Hematopoietic multipotent progenitor cell treated with erythropoietin and hydrocortisone succinate and interleukin-3 and kit ligand, for 4 days (in vitro differentiated cells): ENCODE measurements around the gene COL11A1.

Source experiments
- DNase-seq: peaks from one replicate; pipeline ENCODE4 v3.0.0-alpha.2; 2015

COL11A1 gene

DNA sequence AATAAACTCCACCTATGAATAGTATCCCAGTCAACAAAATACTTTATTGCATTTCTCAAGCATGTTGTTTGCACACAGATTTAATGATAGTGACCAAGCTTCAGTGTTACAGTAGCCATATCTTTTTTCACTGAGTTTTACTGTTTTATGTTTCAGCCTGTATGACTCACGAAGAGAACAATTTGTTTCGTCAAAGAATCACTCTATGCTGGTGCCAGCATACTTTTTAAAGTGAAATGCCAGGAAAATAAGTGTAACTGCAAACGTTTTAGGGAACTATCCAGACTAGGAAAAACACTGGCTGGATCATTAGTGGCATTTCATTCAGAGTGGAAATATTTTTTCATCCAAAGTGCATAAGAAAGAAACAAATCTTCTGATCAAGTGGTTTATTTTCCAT lies 210.8 kb downstream of the COL11A1 start:
- DNase-seq: no peak

DNA sequence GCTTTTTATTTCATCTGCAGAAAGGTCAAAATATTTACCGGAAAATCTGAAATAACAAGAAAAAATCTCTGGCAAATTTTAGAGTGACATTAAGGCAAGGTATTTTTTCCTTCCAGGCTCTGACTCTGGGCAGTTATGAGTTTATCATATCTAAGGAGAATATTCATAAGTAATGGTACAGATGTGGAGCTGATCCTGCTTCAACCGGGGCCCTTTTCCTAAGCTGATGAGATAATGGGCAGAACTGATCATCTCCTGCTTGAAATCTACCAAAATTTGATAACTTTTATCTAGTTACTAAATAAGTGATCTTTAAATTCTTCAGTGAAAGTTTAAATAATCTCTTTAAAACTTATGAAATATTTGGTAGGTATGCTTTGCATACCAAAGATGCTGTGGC lies 211.6 kb downstream of the COL11A1 start:
- no peak for DNase-seq

DNA sequence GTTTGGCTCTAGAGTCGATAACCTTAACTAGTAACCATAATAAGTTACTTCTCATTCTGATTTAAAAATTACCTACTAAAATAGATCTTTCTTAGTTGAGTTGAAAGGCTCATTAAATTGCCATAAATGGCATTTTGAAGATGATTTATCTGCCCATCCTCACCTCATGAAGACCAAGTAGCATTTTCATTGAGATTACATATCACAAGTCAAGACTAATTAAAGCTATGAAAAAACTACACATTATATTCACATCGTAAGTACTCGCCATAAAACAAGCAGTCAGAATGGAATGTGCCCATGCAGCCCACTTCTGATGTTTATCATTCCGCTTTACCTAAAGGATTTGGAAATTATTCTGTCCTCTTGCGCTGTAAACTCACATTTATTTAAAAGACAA lies 212.0 kb downstream of the COL11A1 start:
- no peak for DNase-seq

DNA sequence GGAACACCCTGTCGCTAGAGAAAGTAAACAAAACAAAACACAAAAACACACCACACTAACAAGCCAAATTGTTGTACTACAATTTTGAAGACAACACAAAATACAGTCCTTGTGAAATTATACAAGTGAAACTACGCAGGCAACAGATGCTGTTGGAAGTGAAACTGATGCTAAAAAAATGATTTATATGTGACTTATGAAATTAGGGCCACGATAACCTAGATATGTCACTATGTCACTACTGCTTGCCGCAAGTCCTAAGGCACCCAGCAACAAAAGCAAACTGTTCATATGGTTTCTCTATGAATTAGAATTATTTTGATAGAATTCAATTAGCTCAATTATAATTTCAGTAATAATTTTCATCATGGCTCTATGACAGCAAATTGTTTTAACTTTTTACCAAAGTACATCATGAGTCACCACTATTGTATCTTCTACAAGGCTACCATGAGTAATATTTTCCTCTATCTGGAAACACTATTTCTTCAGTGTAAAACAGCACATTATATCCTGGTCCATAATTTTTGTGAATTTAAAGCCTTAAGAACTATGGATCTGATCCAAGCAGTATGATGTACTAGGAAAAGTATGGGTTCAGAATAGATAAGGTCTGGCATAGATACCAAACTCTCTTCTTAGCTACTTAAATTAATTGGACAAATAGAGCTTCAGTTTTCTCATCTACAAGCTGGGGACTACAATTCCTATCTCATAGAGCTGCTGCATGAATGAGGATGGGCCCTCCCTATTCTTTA lies 216.3 kb downstream of the COL11A1 start:
- DNase-seq: no peak

DNA sequence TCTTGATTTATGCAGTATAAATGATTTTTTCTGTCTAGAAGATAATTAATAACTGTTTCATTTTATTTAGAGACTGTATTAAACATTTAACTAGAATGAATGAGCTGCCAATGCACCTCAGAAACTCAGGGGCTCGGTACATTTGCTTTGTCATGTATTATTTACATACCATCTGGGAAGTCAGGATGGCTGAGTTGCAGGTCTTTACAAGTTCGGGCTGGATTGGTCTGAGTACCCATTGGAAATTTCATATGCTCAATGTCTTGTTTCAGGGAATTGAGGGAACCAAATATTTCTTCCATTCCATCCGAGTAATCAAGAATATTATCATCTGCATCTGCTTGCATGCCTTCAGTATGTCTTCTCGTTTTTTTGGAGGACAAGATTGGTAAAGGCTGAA lies 221.7 kb downstream of the COL11A1 start:
- DNase-seq: no peak

DNA sequence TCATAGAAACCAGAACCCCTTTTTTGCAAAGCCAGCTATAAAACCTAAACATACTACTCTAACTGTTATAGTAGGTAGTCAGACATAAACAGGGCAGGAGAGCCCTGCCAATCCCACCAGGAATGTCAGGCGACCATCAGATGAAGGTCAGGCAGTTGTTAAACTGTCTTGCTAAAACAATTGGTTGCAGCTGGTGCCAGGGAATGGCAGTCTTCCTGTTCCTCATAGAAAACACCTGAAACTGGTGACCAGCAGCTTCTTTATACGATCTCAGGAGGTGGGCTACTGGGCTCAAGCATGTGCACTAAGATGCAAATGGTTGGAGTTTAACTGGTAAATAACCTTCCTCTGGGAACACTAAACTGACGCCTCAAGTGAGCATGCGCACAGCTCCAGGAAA lies 224.1 kb downstream of the COL11A1 start:
- DNase-seq: no peak

DNA sequence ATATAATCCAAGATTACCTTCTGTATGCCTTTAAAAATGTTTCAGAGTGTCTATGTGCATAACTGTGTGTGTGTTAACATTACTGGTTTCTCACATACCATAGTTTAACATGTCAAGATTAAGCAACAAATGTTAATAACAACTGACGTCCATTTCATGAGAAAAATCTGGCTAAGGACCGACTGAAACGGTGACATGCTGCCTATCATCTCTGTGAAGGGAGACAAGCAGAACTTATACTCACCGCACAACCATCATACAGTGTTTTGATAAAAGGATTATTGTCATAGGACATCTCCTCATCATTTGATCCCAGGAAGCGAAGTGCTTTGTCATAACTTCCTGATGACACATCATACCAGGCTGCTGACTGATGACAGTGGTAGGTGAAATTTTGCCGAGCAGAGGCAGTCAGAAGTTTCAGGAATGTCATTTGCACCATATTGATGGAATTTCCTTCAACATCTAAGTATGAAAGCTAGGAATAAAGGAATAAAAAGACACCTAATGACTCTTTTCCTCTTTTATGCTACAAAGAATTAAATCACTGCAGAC lies 228.8 kb downstream of the COL11A1 start:
- no peak for DNase-seq

DNA sequence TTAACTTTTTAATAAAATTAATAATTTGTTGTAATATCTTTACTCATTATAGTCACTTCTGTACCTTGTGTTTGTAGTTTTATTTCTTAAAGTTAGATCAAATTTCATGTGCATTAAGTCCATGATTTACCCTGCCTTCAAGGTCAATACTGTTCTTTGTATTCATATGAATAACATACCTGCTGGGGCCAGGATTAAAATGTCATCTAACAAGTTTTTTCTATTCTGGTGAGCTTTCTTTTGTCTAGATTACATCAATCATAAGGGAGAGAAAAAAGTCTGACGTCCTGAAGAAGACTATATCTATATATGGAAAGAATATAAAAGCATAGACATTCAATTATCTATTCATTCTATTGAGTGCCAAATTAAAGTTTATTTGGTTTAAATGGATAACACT lies 232.6 kb downstream of the COL11A1 start:
- no peak for DNase-seq

DNA sequence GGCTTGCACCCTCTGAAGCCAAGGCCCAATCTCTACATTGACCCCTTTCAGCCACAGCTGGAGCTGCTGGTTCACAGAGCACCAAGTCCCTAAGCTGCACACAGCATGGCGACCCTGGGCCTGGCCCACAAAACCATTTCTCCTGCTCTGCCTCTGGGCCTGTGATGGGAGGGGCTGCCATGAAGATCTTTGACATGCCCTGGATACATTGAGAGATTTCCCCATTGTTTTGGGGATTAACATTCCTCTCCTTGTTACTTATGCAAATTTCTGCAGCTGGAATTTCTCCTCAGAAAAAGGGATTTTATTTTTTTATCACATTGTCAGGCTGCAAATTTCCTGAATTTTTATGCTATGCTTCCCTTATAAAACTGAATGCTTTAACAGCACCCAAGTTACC lies 235.8 kb downstream of the COL11A1 start:
- no peak for DNase-seq

DNA sequence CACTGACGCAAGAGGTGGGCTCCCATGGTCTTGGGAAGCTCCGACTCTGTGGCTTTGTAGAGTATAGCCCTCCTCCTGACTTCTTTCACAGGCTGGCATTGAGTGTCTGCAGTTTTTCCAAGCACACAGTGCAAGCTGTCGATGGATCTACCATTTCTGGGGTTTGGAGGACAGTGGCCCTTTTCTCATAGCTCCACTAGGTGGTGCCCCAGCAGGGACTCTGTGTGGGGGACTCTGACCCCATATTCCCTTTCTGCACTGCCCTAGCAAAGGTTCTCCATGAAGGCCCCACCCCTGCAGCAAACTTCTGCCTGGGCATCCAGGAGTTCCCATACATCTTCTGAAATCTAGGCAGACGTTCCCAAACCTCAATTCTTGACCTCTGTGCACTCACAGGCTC lies 236.2 kb downstream of the COL11A1 start:
- DNase-seq: no peak

DNA sequence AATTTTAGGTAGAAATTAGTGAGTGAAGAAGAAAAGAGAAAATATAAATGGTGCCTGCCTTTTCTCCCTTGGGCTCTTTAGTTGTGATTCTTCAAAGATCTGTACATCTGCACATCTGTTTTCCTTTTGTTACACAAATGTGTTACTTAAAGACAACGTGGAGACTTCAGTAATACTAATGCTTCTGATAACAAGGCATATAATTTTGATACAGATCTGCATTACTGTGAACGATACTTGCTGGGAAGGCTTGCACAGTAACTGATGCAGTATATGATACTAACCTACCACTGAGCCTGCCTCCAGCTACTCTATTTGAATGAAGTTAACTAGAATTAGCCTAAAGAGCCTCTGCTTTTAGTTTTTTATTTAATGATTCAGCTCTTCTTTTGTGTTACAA lies 244.6 kb downstream of the COL11A1 start:
- no peak for DNase-seq

DNA sequence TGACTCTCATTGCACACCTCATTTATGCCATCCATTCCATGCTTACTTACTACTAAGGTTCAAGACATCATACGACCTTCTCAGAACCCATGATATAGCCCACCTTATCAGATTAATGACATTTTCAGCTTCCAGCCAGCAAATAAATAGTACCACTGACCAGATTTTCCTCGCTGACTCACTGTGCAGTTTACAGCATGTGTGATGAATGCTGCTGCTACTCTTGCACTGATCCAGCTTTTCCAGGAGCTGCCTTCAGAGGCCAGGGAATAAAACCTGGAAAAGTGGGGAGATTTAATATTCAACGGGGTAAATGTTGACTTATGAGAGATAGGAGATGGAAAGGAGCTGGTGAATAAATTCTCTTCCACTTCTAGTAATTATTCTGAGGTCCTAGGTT lies 247.1 kb downstream of the COL11A1 start:
- no peak for DNase-seq

DNA sequence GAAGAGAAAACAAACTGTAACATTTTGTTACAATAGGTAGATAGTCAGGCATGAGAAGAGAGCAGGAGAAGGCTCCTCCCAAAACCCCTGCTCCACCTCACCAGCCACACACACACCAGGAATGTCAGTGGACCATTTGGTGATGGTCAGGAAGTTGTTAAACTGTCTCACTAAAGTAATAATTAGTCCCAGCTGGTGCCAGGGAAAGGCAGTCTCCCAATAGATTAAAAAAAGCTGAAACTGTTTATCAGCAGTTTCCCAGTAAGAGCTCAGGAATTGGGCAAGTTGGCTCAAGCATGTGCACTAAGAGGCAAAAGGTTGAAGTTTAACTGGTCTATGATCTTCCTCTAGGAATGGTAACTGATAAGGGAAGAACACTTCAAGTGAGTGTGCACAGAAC lies 249.6 kb downstream of the COL11A1 start:
- no peak for DNase-seq

DNA sequence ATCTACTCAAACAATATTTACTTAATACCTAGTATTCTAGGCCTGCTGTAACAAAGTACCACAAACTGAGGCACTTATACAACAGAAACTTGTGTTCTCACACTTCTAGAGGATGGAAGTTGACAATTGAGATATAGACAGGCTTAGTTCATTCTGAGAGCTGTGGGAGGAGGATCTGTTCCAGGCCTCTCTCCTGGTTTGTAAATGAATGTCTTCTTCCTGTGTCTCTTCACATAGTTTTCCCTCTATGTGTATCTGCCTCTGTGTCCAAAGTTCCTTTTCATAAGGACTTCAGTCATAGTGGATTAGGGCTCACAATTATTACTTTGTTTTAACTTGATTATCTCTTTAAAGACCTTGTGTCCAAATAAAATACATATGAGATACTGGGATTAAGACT lies 251.1 kb downstream of the COL11A1 start:
- no peak for DNase-seq

DNA sequence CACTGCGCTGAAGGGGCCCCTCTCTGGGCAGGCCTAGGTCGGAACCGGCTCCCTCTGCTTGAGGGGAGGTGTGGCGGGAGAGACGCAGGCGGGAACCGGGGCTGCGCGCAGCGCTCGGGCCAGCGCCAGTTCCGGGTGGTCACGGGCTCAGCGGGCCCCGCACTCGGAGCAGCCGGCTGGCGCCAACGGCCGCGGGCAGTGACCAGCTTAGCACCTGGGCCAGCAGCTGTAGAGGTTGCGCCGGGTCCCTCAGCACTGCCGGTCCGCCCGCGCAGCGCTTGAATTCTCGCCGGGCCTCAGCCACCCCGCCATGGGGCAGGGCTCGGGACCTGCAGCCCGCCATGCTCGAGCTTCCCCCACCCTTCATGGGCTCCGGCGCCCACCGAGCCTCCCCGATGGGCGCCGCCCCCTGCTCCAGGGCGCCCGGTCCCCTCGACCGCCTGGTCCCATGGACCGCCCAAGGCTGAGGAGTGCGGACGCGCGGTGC lies 254.6 kb downstream of the COL11A1 start:
- DNase-seq: no peak

DNA sequence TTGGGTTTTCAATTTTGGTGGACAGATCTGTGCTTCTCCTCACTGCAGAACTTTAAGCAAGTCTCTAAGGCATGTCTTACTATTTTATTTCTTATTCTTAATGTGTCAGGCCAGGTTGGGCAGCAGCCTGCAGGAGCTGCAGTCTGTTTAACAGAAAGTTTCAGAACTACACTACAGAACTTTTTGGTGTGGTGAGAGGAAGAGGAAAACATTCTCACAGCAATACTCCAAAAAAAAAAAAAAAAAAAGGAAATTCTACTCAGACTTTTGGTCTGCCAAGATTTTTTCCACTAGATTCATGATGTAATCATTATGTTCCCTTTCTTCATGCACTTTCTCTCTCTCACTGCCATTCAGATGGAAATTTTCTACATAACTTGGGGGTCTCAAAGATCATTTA lies 255.2 kb downstream of the COL11A1 start:
- no peak for DNase-seq

DNA sequence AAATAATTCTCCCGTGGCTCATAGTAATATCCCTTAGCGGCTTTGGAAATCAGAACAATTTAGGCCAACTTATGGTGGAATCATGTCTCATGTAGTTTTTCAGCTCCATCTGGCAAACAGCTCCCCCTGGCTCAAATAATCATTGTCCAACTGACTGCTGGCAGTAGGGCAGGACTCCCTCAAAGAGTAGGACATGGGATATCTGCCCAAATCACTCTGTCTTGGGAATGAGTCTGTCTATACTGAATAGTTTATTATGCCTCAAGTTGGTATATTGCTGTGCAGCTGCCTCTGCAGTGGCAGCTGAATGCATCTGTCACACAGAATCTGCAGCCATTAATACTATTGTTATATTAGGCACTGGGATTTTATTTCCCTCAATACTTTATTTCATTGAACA lies 255.7 kb downstream of the COL11A1 start:
- DNase-seq: no peak

DNA sequence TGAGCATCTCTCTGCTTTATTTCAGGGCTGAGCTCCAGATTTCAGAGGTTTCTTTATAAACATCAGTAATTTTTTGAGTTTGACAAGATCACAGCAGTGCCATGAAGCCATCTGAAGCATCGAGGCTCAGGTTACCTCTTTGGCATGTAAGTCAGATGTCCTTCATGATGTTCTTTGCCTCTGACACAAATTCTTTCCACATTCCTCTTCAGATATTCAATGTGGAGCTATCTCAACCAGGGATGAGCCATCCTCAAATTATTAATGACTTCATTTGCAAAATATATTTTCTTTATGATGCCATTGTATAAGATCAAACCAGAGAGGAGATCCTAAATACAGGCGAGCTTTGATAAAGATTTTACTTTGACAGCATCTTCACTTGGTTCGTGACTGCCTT lies 256.7 kb downstream of the COL11A1 start:
- no peak for DNase-seq

DNA sequence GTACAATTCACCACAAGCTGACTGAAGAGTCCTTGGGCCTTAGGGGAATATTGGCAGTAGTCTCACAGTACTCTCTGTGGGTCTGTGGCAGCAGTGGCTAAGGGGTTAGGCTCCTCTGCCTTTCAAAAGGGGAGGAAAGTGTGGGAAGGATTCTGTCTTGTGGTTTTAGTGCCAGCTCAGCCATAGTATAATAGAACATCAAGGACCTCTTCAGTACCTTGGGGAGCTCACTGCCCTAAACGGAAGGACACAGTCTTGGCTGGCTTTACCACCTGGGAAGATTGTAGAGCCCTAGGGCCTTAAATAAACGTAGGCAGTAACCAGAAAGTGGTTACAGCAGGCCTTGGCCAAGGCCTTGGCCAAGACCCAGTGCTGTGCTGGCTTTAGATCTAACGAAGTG lies 265.7 kb downstream of the COL11A1 start:
- DNase-seq: no peak

DNA sequence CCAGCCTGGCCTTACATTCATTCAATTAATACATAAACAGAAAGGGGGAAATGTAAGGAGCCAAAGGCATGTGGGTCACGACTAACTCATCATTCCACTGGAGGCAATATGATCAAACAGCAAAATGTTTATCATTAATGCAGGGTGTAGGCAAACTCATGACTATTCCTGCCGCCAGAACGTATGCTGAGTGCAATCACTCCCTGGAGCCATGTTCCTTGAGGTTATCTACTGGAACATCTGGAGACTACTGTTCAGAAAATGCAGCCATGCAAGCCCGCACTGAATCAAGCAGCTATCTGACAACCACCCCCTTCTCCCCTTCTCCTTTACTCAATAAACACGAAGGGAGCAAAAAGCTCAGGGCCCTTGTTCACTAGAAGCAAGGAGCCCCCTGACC lies 267.6 kb downstream of the COL11A1 start:
- DNase-seq: no peak

DNA sequence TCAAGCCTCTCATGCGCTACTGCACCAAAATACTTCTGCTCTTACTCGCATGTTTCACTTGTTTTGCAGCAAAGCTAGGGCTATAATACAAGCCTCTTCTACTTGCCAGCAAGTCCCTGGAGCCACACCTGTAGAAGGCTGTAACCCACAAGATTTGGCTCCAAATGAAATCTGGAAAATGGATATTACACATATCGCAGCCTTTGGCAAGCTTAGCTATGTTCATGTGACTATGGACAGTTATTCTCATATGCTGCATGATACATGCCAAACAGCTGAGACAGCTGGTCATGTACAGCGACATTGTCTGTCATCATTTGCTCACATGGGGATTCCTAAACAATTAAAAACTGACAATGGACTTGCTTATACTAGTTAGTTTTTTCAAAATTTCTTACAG lies 270.3 kb downstream of the COL11A1 start:
- DNase-seq: no peak

DNA sequence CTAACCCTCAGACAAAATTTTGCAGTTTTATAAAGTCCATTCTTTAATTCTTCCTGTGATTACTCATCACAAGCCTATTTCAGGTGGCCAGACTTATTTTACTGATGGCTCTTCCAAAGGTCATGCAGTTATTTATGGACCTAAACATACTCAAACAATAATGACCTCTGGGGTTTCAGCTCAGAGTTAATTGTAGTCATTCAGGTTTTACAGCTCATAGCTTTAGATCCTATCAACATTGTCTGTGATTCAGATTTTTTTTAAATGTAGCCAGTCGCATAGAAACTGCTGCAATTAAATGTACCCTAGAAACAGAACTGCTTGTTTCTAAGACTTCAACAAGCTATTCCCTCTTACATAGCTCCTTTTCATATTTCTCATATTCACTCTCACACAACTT lies 270.8 kb downstream of the COL11A1 start:
- DNase-seq: no peak

DNA sequence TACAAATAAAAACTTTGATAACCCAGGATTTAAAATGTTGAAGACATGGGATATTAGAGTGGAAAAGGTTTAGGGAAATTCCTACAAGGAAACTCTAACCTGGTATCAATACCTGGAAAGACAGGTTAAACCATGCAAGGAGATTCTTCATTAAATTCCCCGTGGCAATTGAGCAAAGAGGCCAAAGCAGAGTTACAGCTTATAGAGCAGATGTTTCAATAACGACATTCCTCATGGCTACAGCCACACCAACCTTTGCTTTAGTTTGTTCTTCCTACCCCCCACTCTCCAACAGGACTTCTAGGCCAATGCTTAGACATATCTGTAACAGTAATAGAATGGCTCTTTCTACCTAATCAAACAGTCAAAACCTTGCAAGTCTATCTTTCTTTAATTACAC lies 271.3 kb downstream of the COL11A1 start:
- no peak for DNase-seq

DNA sequence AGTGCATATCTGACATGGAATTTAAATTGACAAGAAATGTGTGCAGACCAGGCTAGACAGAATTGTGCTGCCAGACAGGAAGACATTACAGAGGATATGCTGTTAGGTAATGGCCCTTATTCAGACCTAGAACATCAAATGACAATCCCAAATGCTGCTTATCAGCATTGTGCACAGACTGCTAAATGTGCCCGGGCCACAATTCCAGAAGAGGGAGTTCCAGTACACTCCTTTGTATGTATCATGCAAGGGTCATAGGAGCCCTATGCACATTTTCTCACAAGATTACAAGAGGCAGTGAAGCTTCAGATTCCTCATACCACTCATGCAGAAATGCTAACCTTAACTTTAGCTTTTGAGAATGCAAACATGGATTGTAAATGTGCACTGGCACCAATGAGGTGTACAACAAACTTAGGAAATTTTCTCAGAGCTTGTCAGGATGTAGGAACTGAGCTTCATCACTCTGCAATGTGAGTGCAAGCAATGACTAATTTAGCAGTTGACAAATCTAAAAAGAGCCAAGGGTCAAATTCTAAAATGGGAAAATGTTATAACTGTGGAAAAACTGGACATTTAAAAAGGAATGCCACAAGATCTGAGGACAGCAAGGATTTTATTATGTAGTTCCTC lies 273.5 kb downstream of the COL11A1 start:
- no peak for DNase-seq

DNA sequence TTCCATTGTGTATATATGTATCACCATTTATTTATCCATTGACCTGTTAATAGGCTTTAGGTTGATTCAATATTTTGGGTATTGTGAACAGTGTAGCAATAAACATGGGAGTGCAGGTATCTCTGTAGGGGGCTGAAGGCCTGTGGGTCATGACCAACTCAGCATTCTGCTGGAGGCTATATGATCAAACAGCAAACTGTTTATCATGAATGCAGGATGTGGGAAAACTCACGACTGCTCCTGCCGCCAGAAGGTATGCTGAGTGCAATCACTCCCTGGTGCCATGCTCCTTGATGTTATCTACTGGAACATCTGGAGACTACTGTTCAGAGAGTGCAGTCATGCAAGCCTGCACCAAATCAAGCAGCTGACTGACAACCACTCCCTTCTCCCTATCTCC lies 275.2 kb downstream of the COL11A1 start:
- no peak for DNase-seq
